Lung (tissue), 12 donors: Measurements from ENCODE around the gene SH2D1B. TPM values are rescaled to one million over a fixed set of nuclear protein-coding genes. Genes with fewer than 3 reads are reported as not detected.

ENCODE experiments used
- ATAC-seq: fragments of 200-7000 bp; cut with Tn5 transposase; one replicate; pipeline ENCODE4 v1.9.1; 2020; ENCODE audit warnings: moderate number of reproducible peaks; ENCODE audit not compliant: insufficient read depth, low FRiP score
- DNase-seq, 3 donors: peaks; one replicate each; pipeline ENCODE4 v3.0.0-alpha.2; 2013 to 2017
- H3K27ac ChIP-seq, 2 donors: one replicate each; pipeline ENCODE4 v1.5.1; 2013; ENCODE audit warnings: mild to moderate bottlenecking in 2 of 2, moderate library complexity in 2 of 2, control low read depth in 1 of 2, inconsistent platforms in 1 of 2, low read depth in 1 of 2, low read length in 1 of 2
- H3K27me3 ChIP-seq, 3 donors: one replicate each; pipeline ENCODE4 v1.5.1; 2013; ENCODE audit warnings: low read length in 2 of 3; ENCODE audit not compliant: control insufficient read depth in 3 of 3, insufficient read depth in 3 of 3
- H3K36me3 ChIP-seq, 4 donors: one replicate each; pipeline ENCODE4 v1.5.1; 2013; ENCODE audit warnings: low read length in 4 of 4, mild to moderate bottlenecking in 1 of 4, moderate library complexity in 1 of 4; ENCODE audit not compliant: control insufficient read depth in 4 of 4, insufficient read depth in 4 of 4
- H3K4me1 ChIP-seq, 5 donors: one replicate each; pipeline ENCODE4 v1.5.1; 2013; ENCODE audit warnings: low read length in 5 of 5, mild to moderate bottlenecking in 2 of 5, moderate library complexity in 1 of 5; ENCODE audit not compliant: control insufficient read depth in 5 of 5, insufficient read depth in 5 of 5
- H3K4me3 ChIP-seq: one replicate; pipeline ENCODE4 v1.5.1; 2013; ENCODE audit warnings: mild to moderate bottlenecking, control low read depth, moderate library complexity
- H3K9ac ChIP-seq, 2 donors: one replicate each; pipeline ENCODE4 v1.5.1; 2013; ENCODE audit warnings: low read length in 2 of 2, control low read depth in 1 of 2; ENCODE audit not compliant: insufficient read depth in 1 of 2
- H3K9me3 ChIP-seq, 4 donors: one replicate each; pipeline ENCODE4 v1.5.1; 2013; ENCODE audit warnings: low read length in 3 of 4, mild to moderate bottlenecking in 1 of 4, moderate library complexity in 1 of 4; ENCODE audit not compliant: control insufficient read depth in 4 of 4, insufficient read depth in 3 of 4
- CTCF ChIP-seq: IDR thresholded peaks from 2 replicates; pipeline ENCODE4 v1.5.1; 2012; ENCODE audit warnings: mild to moderate bottlenecking; ENCODE audit errors: control extremely low read depth, extremely low read depth
- WGBS, 2 donors: extraction: QIAGEN DNeasy Blood & Tissue Kit; methylation state at CpG; one replicate each; pipeline ENCODE4 v1.1.7; 2013; 5-methylcytosine and 5-hydroxymethylcytosine counted together
- polyA plus RNA-seq, 2 donors: library from polyadenylated mRNA; stranded (reverse); fragments of 200-250 nt; gene quantifications; one replicate each; pipeline ENCODE4 v1.2.1, GENCODE V29; 2013
- total RNA-seq, 2 donors: library from RNA; depleted of rRNA in 1 of 2; stranded (reverse); fragments of >200 nt in 1 of 2; gene quantifications; one replicate each; pipeline ENCODE4 v1.2.1, GENCODE V29; 2014 to 2021
- donor health status: control.
- donor health status: control.
- donor health status: Bipolar disorder and iron deficiency.
- donor health status: healthy.
- donor health status: DM: yes; HTN: yes; CAD: no.

SH2D1B gene
- total and polyA plus RNA-seq, 4 donors: 0.26 to 1.6 (median 1.0) TPM

GRCh38 chr1:162365284-162366020 lies 46.5 kb downstream of the SH2D1B start:
- Histone ChIP-seq H3K9me3 (no peaks in the 10 kb centered on the region), H3K36me3 (peaks cover 0 to 2% (median 0%) of the 10 kb centered on the region in 4 donors), H3K27me3 (no peaks in the 10 kb centered on the region), H3K27ac (no peak overlapping the region), H3K4me1 (no peaks in the 10 kb centered on the region), H3K4me3 (no peak overlapping the region), H3K9ac (no peak overlapping the region)
- TF ChIP-seq CTCF: no peak
- DNase-seq (no peak), ATAC-seq (no peak)
- whole genome bisulfite sequencing, 2 donors: 97 to 99% methylated on average over 10 of the region's 10 CpGs

GRCh38 chr1:162364498-162364897 lies 47.4 kb downstream of the SH2D1B start:
- H3K9ac ChIP-seq: no peak overlapping the region
- H3K36me3 ChIP-seq: peaks cover 0 to 2% (median 0%) of the 10 kb centered on the region in 4 donors
- no peak overlapping the region for H3K4me3 ChIP-seq
- no peak overlapping the region for H3K27ac ChIP-seq
- no peak for ATAC-seq
- H3K4me1 ChIP-seq: no peaks in the 10 kb centered on the region
- TF ChIP-seq CTCF: no peak
- no peak for DNase-seq
- WGBS, 2 donors: 96 to 100% methylated on average over 1 of the region's 1 CpG
- H3K27me3 ChIP-seq: no peaks in the 10 kb centered on the region
- H3K9me3 ChIP-seq: no peaks in the 10 kb centered on the region

- Histone ChIP-seq H3K9ac (no peak overlapping the region), H3K9me3 (no peaks in the 10 kb centered on the region), H3K4me1 (no peaks in the 10 kb centered on the region), H3K4me3 (no peak overlapping the region), H3K36me3 (peaks cover 0 to 2% (median 0%) of the 10 kb centered on the region in 4 donors), H3K27ac (no peak overlapping the region), H3K27me3 (no peaks in the 10 kb centered on the region)
- TF ChIP-seq CTCF: no peak
- ATAC-seq (no peak), DNase-seq (no peak)
- WGBS, 2 donors: 84 to 98% methylated on average over 3 of the region's 3 CpGs
Observed at GRCh38 chr1:162363823-162364222, 48.1 kb downstream of the SH2D1B start.

- 92 to 99% methylated on average over 5 of the region's 5 CpGs for WGBS, 2 donors
- no peak overlapping the region for H3K27ac ChIP-seq
- no peaks in the 10 kb centered on the region for H3K27me3 ChIP-seq
- H3K4me1 ChIP-seq: no peaks in the 10 kb centered on the region
- no peak for TF ChIP-seq CTCF
- ATAC-seq (no peak), DNase-seq (no peak)
- no peaks in the 10 kb centered on the region for H3K9me3 ChIP-seq
- H3K4me3 ChIP-seq: no peak overlapping the region
- no peak overlapping the region for H3K9ac ChIP-seq
- H3K36me3 ChIP-seq: peaks cover 0 to 3% (median 1%) of the 10 kb centered on the region in 4 donors
Observed at GRCh38 chr1:162361349-162361748, 50.6 kb downstream of the SH2D1B start.
